Islet of Langerhans (tissue), 1 donor: ENCODE data around the gene EML4.
"Not testable (repeated sequence)": the region's sequence is repeated elsewhere in the genome, so short reads cannot be mapped to it uniquely, and the experiment has no call there.

ENCODE experiments used
- FAIRE-seq: peaks from one replicate; lab custom pipeline; 2011; peaks lifted over from hg19 to GRCh38; lab: Jason Lieb, UNC

The EML4 gene

DNA sequence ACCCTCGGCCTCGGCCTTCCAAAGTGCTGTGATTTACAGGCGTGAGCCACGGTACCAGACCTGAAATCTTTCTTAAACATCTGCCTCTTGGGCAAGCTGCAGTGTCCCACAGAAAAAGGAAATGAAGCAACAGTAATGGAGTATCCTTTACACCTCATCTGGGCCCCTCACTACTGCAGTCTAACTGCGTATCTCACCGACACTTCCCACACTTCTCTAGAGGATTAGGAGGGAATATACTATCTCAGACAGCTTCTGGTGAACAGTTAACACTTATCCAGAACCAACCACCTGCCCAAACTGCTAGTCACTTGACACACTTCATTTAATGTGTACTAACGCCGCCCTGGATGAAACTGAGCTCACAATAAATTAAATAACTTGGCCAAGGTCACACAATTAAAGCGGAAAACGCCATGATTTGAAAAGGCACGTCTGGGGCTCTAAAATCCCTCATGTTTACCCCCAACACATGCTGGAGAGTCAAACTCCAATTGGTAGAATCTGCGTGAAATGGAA lies 190.9 kb downstream of the EML4 start:
- FAIRE-seq = no peak

DNA sequence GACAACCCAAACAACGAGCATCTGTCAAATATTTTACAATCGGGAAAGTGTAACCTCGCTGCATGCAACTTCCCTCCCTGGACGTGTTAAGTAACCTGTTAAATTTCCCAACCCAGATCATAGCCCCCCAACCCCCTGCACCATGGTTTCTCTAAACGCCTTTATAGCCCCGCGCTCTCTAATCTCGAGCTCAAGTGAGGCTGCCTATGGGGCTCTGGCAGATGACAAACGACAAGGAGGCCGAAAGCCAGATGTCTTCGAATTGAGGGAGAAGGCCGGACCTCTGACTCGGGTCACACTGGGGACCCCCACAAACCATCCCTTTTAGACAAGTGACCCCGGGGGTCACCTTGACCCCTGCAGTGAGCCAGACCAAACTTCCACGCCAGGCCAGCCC lies 191.3 kb downstream of the EML4 start:
- FAIRE-seq = no peak

GRCh38 chr2:42360890-42361727 lies 192.0 kb downstream of the EML4 start, which contains the start of gene COX7A2L:
Gene COX7A2L (minus strand): TSS chr2:42361217. CDS start chr2:42361161, 56 bp downstream.
- no peak for FAIRE-seq

DNA sequence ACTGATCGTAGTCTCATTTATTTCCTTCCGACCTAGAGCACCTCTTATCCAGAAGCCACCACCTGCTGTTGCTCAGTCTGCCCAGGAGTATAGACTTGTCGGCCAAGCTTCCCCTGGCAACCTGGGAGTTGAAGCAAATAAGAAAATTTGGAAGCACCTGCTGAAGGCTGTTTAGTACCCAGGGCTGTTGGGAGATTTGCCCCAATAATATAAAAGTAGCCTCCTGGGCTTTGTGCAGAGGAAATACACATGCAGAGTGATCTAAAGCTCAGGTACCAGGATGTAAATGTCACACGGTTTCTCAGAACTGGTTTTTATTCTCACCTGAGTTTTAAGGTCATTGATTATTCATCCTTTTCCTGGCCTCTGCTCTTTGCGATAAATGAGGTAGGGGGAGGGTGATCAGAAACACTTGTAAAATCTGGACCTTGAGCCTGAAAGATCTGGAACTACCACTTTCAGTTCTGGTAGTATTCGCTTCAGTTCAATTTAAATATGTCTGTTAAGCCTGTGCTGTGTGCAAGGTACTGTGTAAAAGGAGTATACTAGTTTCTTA lies 192.7 kb downstream of the EML4 start:
- no peak for FAIRE-seq

DNA sequence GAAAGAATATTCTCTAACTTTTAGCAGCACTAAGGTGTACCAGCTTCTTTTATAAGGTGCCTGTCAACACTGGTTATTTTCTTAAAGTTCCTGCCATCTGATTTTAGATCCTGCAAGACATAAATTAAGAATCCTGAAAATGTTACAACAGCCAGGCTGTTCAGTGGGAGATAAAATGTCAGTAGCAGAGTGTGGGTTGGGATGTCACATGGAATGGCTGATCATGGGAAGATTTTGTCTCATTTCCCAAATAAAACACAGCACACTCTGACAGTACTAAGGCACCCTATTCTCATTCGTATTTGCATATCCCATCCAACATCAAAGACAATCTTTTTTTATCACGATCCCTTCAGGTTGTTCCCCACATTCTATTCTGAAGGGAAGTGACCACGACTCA lies 194.3 kb downstream of the EML4 start:
- no peak for FAIRE-seq

DNA sequence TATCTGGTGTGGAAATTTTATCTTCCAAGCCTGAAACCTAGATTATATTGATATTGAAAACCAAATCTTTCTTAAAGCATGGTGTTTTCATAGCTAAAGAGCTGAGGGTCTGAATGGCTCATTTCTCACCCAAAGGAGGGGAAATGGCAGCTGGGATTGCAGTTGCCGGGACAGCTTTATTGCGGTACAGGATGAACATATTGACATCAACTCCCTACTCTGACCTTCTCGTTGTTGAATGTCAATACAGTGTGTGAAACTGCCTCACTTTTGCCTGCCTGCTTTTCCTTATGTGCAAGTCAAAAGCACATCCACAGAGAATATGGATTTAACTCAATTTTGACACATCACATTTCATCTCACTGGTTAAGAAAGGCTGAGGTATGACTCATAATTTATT lies 195.5 kb downstream of the EML4 start:
- FAIRE-seq = no peak

GRCh38 chr2:42366411-42366810 lies 197.3 kb downstream of the EML4 start:
- FAIRE-seq = no peak

DNA sequence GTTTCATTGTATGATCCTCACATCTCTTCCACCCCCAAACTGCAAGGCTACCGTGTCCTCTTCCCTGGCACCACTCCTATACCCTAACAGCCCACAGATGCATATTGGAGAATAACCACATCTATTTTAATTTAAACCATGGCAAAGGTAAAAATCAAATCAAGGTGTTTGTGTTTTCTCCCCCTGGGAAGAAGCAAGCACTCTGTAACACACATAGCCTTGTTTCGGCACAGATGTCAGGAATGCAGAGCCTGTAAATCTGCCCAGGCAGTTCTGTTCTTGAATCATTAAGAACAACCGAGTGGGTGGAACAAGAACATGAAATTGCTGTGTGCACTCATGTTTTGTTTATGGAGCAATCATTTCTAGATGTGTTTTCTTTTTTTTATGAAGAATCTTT lies 198.7 kb downstream of the EML4 start:
- no peak for FAIRE-seq

GRCh38 chr2:42368817-42369531 lies 199.8 kb downstream of the EML4 start:
- FAIRE-seq = no peak

- no peak for FAIRE-seq
Observed at GRCh38 chr2:42369532-42370229, 200.5 kb downstream of the EML4 start.

GRCh38 chr2:42371611-42372473 lies 202.7 kb downstream of the EML4 start:
- FAIRE-seq = no peak

DNA sequence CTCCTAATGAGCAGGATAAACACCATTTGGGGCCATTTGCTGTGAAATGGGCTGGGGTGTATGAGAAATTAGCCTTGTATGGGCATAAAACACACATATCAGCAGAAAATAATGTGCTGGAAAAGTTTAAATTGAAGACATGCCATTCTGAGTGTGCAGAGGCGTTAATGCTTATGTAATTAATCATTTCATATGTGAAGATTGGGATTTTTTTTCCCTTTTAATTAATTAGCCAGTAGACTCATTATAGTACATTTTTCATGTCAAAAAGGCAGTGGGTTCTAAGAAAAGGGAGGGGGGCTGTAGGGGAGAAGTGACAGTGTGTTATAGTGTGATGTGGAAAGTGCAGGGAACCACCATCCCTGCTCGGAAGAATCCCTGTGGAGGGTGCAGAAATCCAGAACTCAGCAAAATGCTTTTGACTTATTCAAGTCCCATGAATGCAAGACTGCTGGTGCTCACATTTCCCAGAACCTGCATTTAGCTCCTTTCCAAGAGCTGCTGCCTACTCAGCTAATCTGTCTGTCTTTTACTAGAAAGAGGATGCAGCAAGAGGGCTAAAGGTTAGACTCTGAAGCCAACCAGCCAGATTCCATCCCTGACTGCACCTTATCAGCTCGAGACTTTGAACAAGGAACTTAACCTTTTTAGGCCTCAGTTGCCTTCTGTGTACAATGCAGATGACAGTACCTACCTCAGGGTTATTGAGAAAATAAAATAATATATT lies 203.5 kb downstream of the EML4 start:
- peak; percentile 97 for FAIRE-seq

DNA sequence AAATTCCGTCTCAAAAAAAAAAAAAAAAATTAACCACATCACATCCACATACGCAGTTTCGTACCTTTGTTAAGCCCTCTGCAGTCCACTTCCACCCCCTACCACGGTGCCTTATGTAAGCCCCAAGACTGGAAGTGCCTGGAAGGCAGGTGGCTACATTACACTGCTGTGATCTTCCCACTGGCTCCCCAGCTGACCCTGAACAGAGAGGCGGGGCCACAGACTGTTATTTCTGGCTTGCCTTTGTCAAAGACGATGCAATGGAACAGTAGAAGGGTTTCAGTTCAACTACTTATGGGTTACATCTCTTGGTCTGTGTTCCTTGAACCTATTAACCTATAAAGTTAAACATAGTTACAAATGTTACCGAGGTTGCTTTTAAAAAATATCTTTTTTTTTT lies 207.6 kb downstream of the EML4 start:
- FAIRE-seq = no peak

DNA sequence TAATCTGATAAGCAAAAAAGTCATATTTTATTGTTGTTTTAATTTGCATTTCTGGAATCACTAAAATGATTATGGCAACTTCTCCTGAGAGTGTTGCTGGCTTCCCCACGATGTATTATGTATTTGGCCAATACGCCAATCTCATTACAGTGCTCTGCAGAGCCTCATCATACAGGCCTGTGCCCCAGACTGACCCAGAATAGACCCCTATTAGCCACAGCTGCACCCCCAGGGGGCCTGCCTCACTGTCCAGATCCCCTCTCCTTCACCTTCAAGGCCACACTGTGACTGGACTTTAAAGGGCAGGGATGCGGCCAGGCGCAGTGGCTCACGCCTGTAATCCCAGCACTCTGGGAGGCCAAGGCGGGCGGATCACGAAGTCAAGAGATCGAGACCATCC lies 209.3 kb downstream of the EML4 start:
- no peak for FAIRE-seq

DNA sequence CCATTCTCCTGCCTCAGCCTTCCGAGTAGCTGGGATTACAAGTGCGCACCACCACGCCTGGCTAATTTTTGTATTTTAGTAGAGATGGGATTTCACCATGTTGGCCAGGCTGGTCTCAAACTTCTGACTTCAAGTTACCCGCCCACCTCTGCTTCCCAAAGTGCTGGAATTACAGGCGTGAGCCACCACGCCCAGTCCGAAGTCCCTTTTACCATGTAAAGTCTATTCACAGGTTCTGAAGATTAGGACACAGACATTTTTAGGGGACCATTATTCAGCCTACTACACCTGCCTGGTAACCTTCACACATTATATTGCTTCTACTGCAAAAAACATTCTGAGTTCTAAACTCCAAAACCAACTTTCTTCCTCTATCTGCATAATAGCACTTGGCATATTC lies 210.9 kb downstream of the EML4 start:
- not testable (repeated sequence) for FAIRE-seq

GRCh38 chr2:42382144-42382543 lies 213.0 kb downstream of the EML4 start:
- FAIRE-seq = no peak
